HCT116 (cell line): ENCODE data around the gene RALGPS2.

Experiments used
- POLR2A ChIP-seq: IDR thresholded peaks from 2 replicates; pipeline ENCODE4 v1.7.0; 2011; ENCODE audit warnings: borderline replicate concordance; ENCODE audit not compliant: insufficient read depth, insufficient read length; ENCODE audit errors: extremely low read depth
- POLR2AphosphoS5 ChIP-seq: IDR thresholded peaks from 2 replicates; pipeline ENCODE4 v1.6.1; 2011; ENCODE audit warnings: mild to moderate bottlenecking, low read depth, low read length, moderate library complexity
- SRF ChIP-seq: IDR thresholded peaks from 2 replicates; pipeline ENCODE4 v1.6.1; 2012; ENCODE audit warnings: low read depth
- TF ChIP-seq, protein P1 (sequence below), 3 experiments: fragments of 200-600 bp in 1 of 3; sonication (generic) in 1 of 3; IDR thresholded peaks in 2 of 3; conservative IDR thresholded peaks in 1 of 3; 2 replicates each; pipeline ENCODE4 v1.5.1; 2012 to 2017; ENCODE audit warnings: low read depth in 2 of 3, low read length in 2 of 3, antibody characterized with exemption in 1 of 3, borderline replicate concordance in 1 of 3, control low read depth in 1 of 3, mild to moderate bottlenecking in 1 of 3, mixed read lengths in 1 of 3, mixed run types in 1 of 3, moderate library complexity in 1 of 3; ENCODE audit not compliant: insufficient read depth in 1 of 3

DNA sequence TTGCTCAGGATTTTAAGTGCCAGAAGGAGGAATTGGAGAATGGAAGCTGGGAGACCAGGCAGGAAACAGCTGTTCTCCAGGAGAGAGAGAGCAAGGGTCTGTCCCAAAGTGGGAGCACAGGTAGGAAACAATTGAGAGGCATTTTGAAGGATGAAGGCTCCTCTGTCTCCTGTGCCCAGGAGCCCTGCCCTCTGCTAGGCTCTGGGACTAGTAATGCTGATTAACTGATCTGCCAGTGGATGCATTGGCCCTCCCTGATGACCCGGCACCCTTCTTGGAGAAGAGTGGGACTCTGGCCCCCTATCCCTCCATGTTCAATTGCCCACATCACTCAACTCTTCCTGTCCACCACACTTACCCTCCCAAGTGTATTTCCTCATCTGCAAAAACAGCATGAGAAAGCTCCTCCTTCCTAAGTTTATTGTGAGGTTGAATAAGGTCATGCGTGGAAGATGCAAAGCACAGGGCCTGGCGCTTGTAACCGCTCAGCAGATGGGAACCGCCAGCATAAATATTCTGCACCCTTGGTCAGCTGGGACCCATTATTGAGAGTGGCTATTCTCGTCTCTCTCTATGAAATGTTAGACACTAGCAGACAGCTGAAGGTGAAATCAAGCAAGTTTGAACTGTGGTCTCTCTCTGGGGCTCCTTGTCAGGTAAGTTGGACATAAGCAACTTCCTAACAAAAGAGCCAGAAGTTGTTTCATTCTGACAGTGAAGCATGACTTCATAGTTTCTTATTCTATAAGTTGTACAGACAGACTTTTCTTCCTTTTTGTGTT, 208.9 kb downstream of the RALGPS2 start:
- no peak for TF ChIP-seq SRF
- TF ChIP-seq, protein P1, sequence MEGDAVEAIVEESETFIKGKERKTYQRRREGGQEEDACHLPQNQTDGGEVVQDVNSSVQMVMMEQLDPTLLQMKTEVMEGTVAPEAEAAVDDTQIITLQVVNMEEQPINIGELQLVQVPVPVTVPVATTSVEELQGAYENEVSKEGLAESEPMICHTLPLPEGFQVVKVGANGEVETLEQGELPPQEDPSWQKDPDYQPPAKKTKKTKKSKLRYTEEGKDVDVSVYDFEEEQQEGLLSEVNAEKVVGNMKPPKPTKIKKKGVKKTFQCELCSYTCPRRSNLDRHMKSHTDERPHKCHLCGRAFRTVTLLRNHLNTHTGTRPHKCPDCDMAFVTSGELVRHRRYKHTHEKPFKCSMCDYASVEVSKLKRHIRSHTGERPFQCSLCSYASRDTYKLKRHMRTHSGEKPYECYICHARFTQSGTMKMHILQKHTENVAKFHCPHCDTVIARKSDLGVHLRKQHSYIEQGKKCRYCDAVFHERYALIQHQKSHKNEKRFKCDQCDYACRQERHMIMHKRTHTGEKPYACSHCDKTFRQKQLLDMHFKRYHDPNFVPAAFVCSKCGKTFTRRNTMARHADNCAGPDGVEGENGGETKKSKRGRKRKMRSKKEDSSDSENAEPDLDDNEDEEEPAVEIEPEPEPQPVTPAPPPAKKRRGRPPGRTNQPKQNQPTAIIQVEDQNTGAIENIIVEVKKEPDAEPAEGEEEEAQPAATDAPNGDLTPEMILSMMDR (IDR thresholded peaks at IDR 0.05 in 2 of 3, conservative IDR thresholded peaks at IDR 0.05 in 1 of 3; ENCODE audit: borderline replicate concordance in 1 of 3, insufficient read depth in 1 of 3, low read depth in 2 of 3, low read length in 2 of 3) = no peak
- TF ChIP-seq POLR2A = no peak
- TF ChIP-seq POLR2AphosphoS5 = no peak
